Endothelial cell of umbilical vein (primary cell): ENCODE measurements around the gene KCND2. TPM values are rescaled to one million over a fixed set of nuclear protein-coding genes. Genes with fewer than 3 reads are reported as not detected.

Experiments used
- BruUV-seq: library from RNA; stranded (reverse); fragments of 400-500 nt; replicated peaks from 2 replicates; lab custom pipeline; 2021; lab: Mats Ljungman, UMichigan
- CTCF ChIA-PET: fragments of 300-600, 350-600 bp; sonication (Branson Sonifier 250); formaldehyde crosslinking; loops from one replicate; lab custom pipeline; 2021; ENCODE audit warnings: antibody characterized with exemption, inconsistent platforms; lab: Charles Lee
- POLR2A ChIA-PET: fragments of 300-600, 350-600 bp; sonication (Branson Sonifier 250); formaldehyde crosslinking; loops from one replicate; lab custom pipeline; 2021; ENCODE audit warnings: antibody characterized with exemption, inconsistent platforms; lab: Charles Lee
- DNase-seq: peaks from one replicate; pipeline ENCODE4 v3.0.0-alpha.2; 2011; ENCODE audit warnings: low read depth, low spot score
- FAIRE-seq: peaks from 2 replicates; lab custom pipeline; 2011; peaks lifted over from hg19 to GRCh38; lab: Jason Lieb, UNC
- H2AFZ ChIP-seq: 2 replicates; pipeline ENCODE4 v1.6.0; 2012; ENCODE audit warnings: low read depth, low read length, control low read depth, inconsistent platforms
- H3K27ac ChIP-seq: 2 replicates; pipeline ENCODE4 v1.5.1; 2011; ENCODE audit warnings: low read depth, mild to moderate bottlenecking, control low read depth, low read length, moderate library complexity; ENCODE audit not compliant: insufficient read depth
- H3K27me3 ChIP-seq, 2 experiments: 2 replicates each; pipeline versions ENCODE4 v1.6.0 to v1.6.1; 2011; ENCODE audit warnings: low read length in 2 of 2, mixed read lengths in 1 of 2; ENCODE audit not compliant: control insufficient read depth in 2 of 2, insufficient read depth in 2 of 2
- H3K36me3 ChIP-seq, 2 experiments: 2 replicates in 1 of 2; 3 replicates in 1 of 2; pipeline ENCODE4 v1.5.1; 2011; ENCODE audit warnings: low read length in 2 of 2, mild to moderate bottlenecking in 1 of 2, moderate library complexity in 1 of 2; ENCODE audit not compliant: control insufficient read depth in 2 of 2, insufficient read depth in 2 of 2; ENCODE audit errors: extremely low read depth in 1 of 2
- H3K4me1 ChIP-seq: 3 replicates; pipeline ENCODE4 v1.5.1; 2011; ENCODE audit warnings: mild to moderate bottlenecking, low read length; ENCODE audit not compliant: control insufficient read depth, insufficient read depth; ENCODE audit errors: extremely low read depth
- H3K4me2 ChIP-seq: 2 replicates; pipeline ENCODE4 v1.6.1; 2011; ENCODE audit warnings: low read length, control low read depth, mixed read lengths; ENCODE audit not compliant: insufficient read depth
- H3K4me3 ChIP-seq, 3 experiments: fragments of 200-600 bp in 1 of 3; sonication (generic), shearing (Covaris generic) in 1 of 3; replicated peaks in 1 of 3; 2 replicates each; pipeline ENCODE4 v1.5.1; 2011 to 2016; ENCODE audit warnings: control low read depth in 3 of 3, low read length in 3 of 3, mild to moderate bottlenecking in 2 of 3, inconsistent platforms in 1 of 3, low read depth in 1 of 3, moderate library complexity in 1 of 3; ENCODE audit not compliant: insufficient read depth in 1 of 3
- H3K79me2 ChIP-seq: 2 replicates; pipeline ENCODE4 v1.6.0; 2012; ENCODE audit warnings: low read length, inconsistent platforms; ENCODE audit not compliant: control insufficient read depth, insufficient read depth
- H3K9ac ChIP-seq: replicated peaks from 2 replicates; pipeline ENCODE3; 2011; ENCODE audit warnings: low read length, control low read depth; ENCODE audit not compliant: insufficient read depth; ENCODE audit errors: extremely low read depth
- H3K9me1 ChIP-seq: replicated peaks from 3 replicates; pipeline ENCODE4 v1.6.0; 2011; ENCODE audit warnings: mild to moderate bottlenecking, low read length; ENCODE audit not compliant: control insufficient read depth, insufficient read depth; ENCODE audit errors: extremely low read depth
- H3K9me3 ChIP-seq: replicated peaks from 2 replicates; pipeline ENCODE4 v1.5.1; 2012; ENCODE audit warnings: low read length, inconsistent platforms; ENCODE audit not compliant: control insufficient read depth, insufficient read depth
- H4K20me1 ChIP-seq: replicated peaks from 2 replicates; pipeline ENCODE3; 2011; ENCODE audit warnings: mild to moderate bottlenecking, low read length; ENCODE audit not compliant: control insufficient read depth, insufficient read depth; ENCODE audit errors: extremely low read depth
- CTCF ChIP-seq, 2 donors: IDR thresholded peaks; 1 replicate in 1 of 2; 2 replicates in 1 of 2; pipeline ENCODE4 v1.5.1; 2011; ENCODE audit warnings: low read length in 2 of 2, mild to moderate bottlenecking in 2 of 2, moderate library complexity in 2 of 2, control low read depth in 1 of 2, inconsistent platforms in 1 of 2, low read depth in 1 of 2; ENCODE audit not compliant: insufficient read depth in 1 of 2; ENCODE audit errors: extremely low read depth in 1 of 2
- EZH2 ChIP-seq: IDR thresholded peaks from 2 replicates; pipeline ENCODE4 v1.6.1; 2012; ENCODE audit warnings: borderline replicate concordance, low read depth, mild to moderate bottlenecking, moderate library complexity, low read length, inconsistent platforms; ENCODE audit not compliant: severe bottlenecking
- FOS ChIP-seq: IDR thresholded peaks from 2 replicates; pipeline ENCODE4 v1.6.1; 2011; ENCODE audit warnings: mild to moderate bottlenecking, low read length, moderate library complexity, borderline replicate concordance; ENCODE audit not compliant: insufficient read depth
- GATA2 ChIP-seq: IDR thresholded peaks from 2 replicates; pipeline ENCODE4 v1.7.0; 2011; ENCODE audit warnings: low read depth, mild to moderate bottlenecking, moderate library complexity, mixed read lengths, low read length; ENCODE audit not compliant: insufficient read length, insufficient read depth
- JUN ChIP-seq: IDR thresholded peaks from 2 replicates; pipeline ENCODE4 v1.6.1; 2011; ENCODE audit warnings: borderline replicate concordance, low read depth; ENCODE audit not compliant: insufficient read length, insufficient read depth
- MYC ChIP-seq: IDR thresholded peaks from one replicate; pipeline ENCODE4 v1.6.1; 2011; ENCODE audit warnings: mild to moderate bottlenecking, low read depth, low read length
- POLR2A ChIP-seq: IDR thresholded peaks from 2 replicates; pipeline ENCODE4 v1.6.1; 2012; ENCODE audit warnings: low read depth, mild to moderate bottlenecking, control low read depth, low read length
- POLR2AphosphoS5 ChIP-seq: IDR thresholded peaks from 2 replicates; pipeline ENCODE4 v1.6.1; 2012; ENCODE audit warnings: low read depth, mild to moderate bottlenecking, control low read depth, low read length, moderate library complexity; ENCODE audit not compliant: insufficient read depth
- dilution Hi-C: fragments of 300-500 bp; cut with MboI; formaldehyde crosslinking; loops from one replicate; pipeline ENCODE4 v1.15.0; 2019; ENCODE audit warnings: low sequenced_read_pairs; ENCODE audit not compliant: extremely low pct_ligation_motif_present
- intact Hi-C: fragments of 100-400 bp; cut with micrococcal nuclease; formaldehyde crosslinking; loops from one replicate; pipeline ENCODE4 v1.10.0; 2022
- polyA plus RNA-seq, 4 experiments: library from polyadenylated mRNA; depleted of rRNA in 3 of 4; stranded (reverse) in 3 of 4; unstranded in 1 of 4; fragments of >200 nt; gene quantifications; 2 replicates each; pipeline versions ENCODE4 v1.2.1 to v1.2.3, GENCODE V29; 2011 to 2012; ENCODE audit warnings: missing spikeins in 1 of 4
- total RNA-seq: library from RNA; stranded (reverse); gene quantifications from 2 replicates; pipeline ENCODE4 v1.2.3, GENCODE V29; 2021
- TF ChIP-seq, protein P1 (sequence below): IDR thresholded peaks from 2 replicates; pipeline ENCODE4 v1.6.1; 2011; ENCODE audit not compliant: insufficient read depth, insufficient read length

The KCND2 gene
- total and polyA plus RNA-seq, 2 donors (not counting 3 experiments of a cell fraction or from before 2014, with no cell fraction given), result not detected

DNA sequence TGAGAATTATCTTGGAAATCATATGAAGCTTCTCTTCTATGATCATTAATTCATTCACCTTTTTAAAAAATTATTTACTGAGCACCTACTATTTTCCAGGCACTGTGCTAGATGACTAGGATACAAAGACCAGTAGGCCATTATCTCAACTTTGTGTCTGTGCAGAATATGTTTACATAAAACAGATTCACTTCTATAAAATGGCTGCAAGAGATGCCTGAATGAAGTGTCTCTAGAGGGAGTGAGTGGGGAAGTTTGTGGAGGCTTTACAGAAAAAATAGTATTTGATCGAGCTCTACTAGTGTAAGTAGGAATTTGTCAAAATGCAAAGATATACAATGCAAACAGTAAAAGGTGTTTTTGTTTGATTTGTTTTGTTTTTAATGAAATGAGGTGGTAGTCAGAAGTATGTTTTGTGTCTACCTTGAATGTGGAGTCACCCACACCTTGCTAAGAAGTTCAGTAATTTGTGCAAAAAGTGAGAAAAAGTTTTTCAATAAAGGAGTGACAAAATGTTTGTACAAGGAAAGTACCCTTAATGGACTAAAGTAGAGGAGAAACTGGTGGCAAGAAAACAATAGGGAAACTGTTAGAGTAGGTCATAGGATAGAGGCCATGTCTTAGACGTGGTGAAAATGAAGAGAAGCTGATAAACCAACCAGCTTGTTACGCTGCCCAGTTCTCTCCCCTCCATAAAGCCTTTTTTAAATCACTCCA, 125.5 kb downstream of the KCND2 start:
- Histone ChIP-seq H3K79me2 (no peaks in the 10 kb centered on the region), H4K20me1 (no peaks in the 10 kb centered on the region), H3K27ac (no peak overlapping the region), H3K9me1 (no peaks in the 10 kb centered on the region), H3K27me3 (no peaks in the 10 kb centered on the region), H3K9ac (no peak overlapping the region), H3K4me1 (peaks cover 10% of the 10 kb centered on the region), H3K4me3 (no peak overlapping the region), H3K4me2 (no peak overlapping the region), H2AFZ (no peak overlapping the region), H3K9me3 (no peaks in the 10 kb centered on the region), H3K36me3 (no peaks in the 10 kb centered on the region)
- DNase-seq, result no peak
- intact Hi-C loops (no loop called here), dilution Hi-C loops (no loop called here)
- FAIRE-seq, result no peak
- CTCF ChIA-PET, result no interaction called here
- POLR2A ChIA-PET, result no interaction called here
- TF ChIP-seq POLR2AphosphoS5, result no peak
- TF ChIP-seq FOS, result no peak
- TF ChIP-seq, protein P1, sequence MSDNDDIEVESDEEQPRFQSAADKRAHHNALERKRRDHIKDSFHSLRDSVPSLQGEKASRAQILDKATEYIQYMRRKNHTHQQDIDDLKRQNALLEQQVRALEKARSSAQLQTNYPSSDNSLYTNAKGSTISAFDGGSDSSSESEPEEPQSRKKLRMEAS, result no peak
- no peak for TF ChIP-seq GATA2
- TF ChIP-seq POLR2A, result no peak
- no peak for TF ChIP-seq CTCF (IDR thresholded peaks at IDR 0.05; ENCODE audit: extremely low read depth in 1 of 2, insufficient read depth in 1 of 2, low read depth in 1 of 2, low read length in 2 of 2)
- TF ChIP-seq JUN, result no peak
- TF ChIP-seq EZH2, result no peak
- no peak for TF ChIP-seq MYC
- no TSS peak for BruUV-seq
